HG02884 (cell line): ENCODE data around the gene RAB7B.
"Not testable (repeated sequence)": the region's sequence is repeated elsewhere in the genome, so short reads cannot be mapped to it uniquely, and the experiment has no call there.

Experiments used
- ATAC-seq: cut with Tn5 transposase; IDR thresholded peaks from one replicate; pipeline ENCODE4 v1.9.1; 2021; ENCODE audit warnings: mild to moderate bottlenecking, moderate library complexity; ENCODE audit not compliant: unreplicated experiment

Gene RAB7B

DNA sequence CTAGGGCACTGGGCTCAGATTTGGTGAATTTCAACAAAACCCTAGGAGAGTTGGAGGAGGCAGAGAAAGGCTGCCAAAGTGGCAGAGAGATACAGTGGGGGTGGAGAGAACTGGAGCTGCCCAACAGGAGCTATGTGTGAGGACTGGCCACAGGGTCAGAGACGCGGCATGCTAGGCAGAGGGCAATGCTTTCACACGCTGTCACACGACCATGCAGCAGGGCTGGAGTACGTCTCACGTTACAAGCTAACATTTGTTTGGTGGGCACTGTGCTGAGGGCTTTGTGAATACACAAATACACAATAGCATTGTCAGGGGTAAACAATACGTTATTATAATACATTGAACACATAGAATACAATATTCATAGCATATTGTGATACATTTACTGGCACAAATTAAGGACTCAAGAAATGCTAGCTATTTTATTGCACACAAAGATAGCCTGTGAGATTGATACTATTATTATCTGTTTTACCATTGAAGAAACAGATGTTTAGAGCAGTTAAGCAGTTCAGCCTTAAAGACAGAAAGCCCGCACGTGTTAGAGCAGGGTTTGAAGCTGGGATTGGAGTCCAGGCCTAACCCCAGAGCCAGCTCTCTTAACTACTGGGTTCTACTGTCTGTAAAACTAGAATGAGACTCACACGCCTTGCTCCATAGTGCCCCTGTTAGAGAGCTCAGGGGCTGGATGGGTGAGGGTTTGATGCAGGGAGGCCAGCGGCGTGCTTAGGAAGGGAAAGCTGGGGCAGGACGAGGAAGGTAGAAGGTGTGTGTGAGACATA lies 4.5 kb downstream of the RAB7B start:
- ATAC-seq: no peak

GRCh38 chr1:205996641-205997040 lies 6.6 kb downstream of the RAB7B start:
- not testable (repeated sequence) for ATAC-seq

- no peak for ATAC-seq
Observed at GRCh38 chr1:205994346-205994745, 8.8 kb downstream of the RAB7B start.

GRCh38 chr1:205993068-205993467 lies 10.1 kb downstream of the RAB7B start:
- no peak for ATAC-seq

- no peak for ATAC-seq
Observed at GRCh38 chr1:205992218-205992882, 10.8 kb downstream of the RAB7B start.

DNA sequence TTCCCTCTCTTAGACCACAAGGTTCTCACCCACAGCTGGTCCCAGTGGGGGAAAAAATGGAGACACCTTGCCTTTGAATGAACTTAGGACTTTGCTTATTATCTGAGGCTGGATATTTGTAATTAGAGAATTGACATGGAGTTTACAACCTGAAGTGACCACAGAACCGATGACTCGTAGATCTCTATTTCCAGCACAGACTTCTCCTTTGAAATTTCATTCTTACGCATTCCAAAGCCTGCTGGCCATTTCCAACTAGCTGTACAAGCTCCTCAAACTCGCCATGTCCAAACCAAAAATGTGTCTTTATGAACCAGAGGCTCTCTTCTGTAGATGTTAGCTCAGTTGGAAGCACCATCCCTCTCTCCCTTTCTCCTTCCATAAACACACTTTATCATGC lies 12.0 kb downstream of the RAB7B start:
- no peak for ATAC-seq

DNA sequence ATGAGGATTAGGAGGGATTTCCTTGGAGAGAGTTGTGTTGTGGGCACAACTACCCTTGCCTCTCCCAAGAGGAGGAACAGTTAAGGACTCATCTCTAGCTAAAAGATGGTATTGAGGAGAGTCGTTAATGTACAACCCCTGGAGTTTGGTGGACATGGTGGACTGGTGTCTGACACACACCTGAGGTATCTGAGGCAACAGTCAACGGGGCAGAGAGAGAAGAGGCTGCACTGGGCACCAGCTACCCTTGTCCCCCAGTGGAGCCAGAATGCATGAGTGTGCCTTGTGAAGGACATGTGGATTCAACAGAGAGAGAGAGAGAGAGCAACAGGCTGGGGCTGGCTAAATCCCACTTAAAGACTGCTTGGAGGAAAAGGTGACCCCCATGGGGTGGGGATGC lies 13.0 kb downstream of the RAB7B start:
- no peak for ATAC-seq

DNA sequence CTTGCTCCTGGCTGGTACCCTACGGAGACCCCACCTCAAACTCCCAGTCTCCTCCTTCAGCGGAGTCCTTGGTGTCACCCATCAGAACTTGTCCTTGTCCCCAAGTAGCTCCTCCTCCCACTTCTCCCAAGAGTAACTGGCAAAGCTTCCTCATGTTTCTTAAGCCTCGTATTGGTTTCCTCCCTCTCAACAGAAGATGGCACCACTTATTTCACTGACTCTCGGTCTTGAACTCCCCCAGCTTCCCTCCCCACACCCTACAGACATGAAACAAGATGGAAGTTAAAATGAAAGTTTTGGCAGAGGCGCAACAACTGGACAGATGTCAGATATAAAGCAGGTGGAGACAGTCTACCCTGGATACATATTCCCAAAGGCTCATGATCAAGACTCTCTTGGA lies 13.4 kb downstream of the RAB7B start:
- ATAC-seq: no peak

GRCh38 chr1:205988585-205988995 lies 14.6 kb downstream of the RAB7B start:
- ATAC-seq: no peak

- no peak for ATAC-seq
Observed at GRCh38 chr1:205986861-205987260, 16.3 kb downstream of the RAB7B start.

DNA sequence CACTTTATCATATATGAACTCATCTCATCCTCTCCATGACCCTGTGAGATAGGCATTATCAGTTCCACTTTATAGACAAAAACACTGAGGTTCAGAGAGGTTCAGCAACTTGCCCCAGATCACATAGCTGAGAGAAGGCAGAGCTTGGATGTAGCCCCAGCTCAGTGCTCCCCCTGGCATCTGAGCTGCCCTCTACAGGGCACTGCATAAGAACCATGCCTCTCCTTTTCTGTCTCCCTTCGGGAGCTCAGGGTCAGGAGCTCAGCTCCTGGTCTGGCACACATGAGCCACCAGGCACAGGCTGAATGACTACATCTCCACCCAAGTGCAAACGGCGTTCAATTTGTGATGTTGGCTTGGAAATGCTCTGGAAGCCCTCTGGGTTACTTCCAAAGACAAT lies 16.9 kb downstream of the RAB7B start:
- ATAC-seq: no peak

DNA sequence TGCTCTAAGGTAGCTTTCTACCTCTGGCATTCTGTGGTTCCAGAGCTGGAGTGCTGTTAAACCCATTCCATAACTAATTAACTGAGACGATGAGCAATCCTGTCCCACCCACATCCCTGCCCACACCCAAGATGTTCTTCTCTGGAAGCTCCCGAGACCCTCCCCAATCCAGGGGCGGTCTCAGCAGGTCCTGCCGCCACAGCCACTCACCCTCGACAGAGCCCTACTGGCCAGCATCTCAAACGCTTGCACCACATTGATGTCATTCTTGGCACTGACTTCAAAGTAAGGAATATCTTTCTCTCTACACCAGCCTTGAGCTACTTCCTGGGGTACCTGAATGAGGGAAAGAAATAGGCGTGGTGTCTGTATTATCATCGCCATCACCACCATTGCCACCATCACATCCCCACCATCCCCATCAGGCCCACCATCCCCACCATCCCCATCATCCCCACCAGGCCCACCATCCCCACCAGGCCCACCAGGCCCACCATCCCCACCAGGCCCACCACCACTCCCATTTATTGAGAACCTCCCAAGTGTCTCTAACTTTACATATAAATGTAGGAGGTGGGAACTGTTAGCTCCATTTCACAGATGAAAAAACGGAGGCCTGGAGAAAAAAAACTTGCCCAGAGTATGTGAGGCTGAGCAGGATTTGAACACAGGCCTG lies 17.7 kb downstream of the RAB7B start:
- no peak for ATAC-seq

DNA sequence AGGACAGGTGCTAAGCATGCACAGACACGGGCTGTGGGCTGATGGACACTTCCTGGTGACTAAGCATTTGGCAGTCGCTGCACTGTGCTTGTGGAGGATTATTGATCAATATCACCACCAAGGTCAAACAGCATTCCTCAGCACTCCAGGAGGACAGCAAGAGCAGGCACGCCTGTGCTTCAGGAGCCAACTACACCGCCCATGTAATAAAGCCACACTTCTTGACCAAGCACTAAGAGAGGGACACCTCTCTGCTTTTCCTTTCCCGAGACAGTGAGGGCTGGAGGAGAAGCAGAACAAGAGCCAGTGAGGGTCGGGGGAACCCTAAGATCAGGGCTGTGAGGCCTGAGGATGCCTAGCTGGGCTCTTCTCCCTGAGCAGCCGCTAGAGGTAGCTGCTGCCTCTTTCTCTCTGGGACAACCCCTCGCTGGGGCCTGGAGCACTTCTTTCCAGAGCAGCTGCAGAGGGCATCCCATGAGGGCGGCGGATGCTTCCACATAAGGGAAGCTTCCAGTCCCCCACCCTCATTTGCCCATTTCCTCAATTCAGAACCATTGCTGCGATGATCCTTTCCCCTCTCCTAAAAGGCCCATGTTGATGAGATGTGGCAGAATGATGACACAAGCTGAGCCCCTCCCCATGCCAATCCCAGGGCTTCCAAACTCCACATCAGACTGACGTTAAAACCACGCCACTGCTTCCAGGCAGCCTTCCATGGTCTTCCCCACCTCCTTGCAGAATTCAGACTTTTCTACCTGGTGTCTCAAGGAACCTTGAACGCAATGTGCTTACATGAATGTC lies 19.1 kb downstream of the RAB7B start:
- ATAC-seq: no peak

- no peak for ATAC-seq
Observed at GRCh38 chr1:205981257-205981656, 21.9 kb downstream of the RAB7B start.

- ATAC-seq: no peak
Observed at GRCh38 chr1:205980237-205980870, 22.8 kb downstream of the RAB7B start.

DNA sequence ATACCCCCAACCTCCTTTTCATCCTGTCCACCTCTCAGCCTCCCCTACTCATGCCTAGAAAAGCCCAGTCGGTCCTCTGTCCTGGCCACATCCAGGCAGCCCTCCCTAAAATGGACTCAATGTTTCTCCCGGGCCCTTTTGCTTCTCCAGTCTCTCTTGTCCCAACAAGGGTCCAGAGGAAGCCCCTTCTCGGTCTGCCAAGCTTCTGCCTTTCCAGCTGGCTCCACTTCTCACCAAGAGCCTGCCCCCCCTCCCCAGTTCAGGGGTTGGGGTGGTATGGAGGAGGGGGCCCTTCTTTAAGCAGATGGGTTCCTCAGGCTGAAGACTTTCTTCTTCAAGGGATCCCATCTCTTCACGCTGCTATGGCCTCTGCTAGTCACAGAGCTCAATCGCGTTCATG lies 23.9 kb downstream of the RAB7B start:
- no peak for ATAC-seq

DNA sequence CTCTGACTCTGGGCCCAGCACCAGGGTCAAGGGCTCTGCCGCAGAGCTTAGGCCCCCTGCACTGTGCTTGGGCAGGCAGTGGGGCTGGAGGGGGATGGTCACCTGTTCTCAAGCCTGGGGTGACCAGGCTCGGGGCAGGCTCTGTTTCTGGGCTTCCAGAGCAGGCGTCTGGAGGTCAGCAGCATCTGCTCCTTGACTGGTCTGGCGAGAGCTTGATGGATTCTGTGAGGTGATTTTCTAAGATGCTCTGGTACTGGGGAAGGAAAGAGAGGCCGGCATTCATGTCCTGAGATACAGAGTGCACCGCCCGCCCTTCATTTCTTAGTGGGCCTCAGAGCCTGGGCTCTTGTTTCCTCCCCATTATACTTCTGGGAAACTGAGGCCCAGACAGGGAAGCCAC lies 24.5 kb downstream of the RAB7B start:
- ATAC-seq: no peak

DNA sequence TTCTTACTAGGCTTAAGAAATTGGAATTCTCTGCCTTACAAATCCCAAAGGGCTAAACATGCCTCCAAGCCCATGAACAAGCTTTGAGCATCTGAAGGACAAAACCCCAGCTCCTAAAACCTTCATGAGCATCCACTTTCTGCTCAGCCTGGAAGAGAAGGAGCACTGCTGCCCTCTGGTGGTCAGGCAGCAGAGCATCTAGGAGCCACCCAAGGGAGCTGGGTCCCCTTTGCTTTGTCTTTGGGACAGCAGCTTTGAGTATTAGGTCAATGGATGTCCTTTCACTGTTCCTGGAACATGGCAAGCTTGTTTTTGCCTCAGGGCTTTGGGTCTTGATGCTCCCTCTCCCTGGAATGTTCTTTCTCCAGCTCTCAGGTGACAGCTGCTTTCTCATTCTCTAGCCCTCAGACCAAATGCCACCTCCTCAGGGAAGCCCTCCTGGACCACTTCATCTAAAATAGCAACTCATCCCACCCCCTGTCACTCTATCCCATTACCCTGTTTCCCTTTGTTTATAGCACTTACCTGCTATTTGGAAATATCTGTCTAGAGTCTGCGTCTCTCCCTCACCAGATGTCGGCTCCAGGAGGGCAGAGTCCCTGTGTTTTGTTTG lies 25.7 kb downstream of the RAB7B start:
- ATAC-seq: no peak

GRCh38 chr1:205976708-205977401 lies 26.3 kb downstream of the RAB7B start:
- ATAC-seq: no peak

- no peak for ATAC-seq
Observed at GRCh38 chr1:205976036-205976435, 27.2 kb downstream of the RAB7B start.
